Measurements from ENCODE around the gene CFC1B.
"Not testable (repeated sequence)": the region's sequence is repeated elsewhere in the genome, so short reads cannot be mapped to it uniquely, and the experiment has no call there.

DNA sequence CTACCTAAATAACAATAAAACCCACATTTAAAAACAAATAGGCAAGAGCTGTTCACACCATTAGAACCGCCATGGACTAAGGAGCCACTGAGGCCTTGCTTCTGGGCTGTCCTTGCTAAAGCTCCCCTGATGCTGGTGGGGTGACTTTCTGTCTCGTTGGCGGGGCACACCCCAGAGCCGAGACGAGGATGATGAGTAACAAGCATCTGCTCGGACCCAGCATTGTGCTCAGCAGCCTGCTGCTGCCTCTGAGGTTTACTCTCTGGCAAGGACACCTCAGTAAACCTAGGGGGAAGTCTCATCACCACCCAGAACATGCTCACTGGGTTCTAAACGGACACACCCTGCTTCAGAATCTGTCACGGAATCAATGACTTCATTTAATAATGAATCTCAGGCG lies 10.7 kb downstream of the CFC1B start:
- TF ChIP-seq ZNF24 (tag by site-specific recombination; IDR thresholded peaks at IDR 0.05); ZNF37A (tag by site-specific recombination; IDR thresholded peaks at IDR 0.05); ZNF830 (tag by site-specific recombination; IDR thresholded peaks at IDR 0.05; ENCODE audit: low read depth); ZNF473 (tag by site-specific recombination; IDR thresholded peaks at IDR 0.05); ZFP37 (tag by site-specific recombination; IDR thresholded peaks at IDR 0.05); ZNF221 (tag by site-specific recombination; IDR thresholded peaks at IDR 0.05; ENCODE audit: borderline replicate concordance); ZBTB21 (tag by site-specific recombination; IDR thresholded peaks at IDR 0.05): not testable (repeated sequence)
- TF ChIP-seq, protein P1, sequence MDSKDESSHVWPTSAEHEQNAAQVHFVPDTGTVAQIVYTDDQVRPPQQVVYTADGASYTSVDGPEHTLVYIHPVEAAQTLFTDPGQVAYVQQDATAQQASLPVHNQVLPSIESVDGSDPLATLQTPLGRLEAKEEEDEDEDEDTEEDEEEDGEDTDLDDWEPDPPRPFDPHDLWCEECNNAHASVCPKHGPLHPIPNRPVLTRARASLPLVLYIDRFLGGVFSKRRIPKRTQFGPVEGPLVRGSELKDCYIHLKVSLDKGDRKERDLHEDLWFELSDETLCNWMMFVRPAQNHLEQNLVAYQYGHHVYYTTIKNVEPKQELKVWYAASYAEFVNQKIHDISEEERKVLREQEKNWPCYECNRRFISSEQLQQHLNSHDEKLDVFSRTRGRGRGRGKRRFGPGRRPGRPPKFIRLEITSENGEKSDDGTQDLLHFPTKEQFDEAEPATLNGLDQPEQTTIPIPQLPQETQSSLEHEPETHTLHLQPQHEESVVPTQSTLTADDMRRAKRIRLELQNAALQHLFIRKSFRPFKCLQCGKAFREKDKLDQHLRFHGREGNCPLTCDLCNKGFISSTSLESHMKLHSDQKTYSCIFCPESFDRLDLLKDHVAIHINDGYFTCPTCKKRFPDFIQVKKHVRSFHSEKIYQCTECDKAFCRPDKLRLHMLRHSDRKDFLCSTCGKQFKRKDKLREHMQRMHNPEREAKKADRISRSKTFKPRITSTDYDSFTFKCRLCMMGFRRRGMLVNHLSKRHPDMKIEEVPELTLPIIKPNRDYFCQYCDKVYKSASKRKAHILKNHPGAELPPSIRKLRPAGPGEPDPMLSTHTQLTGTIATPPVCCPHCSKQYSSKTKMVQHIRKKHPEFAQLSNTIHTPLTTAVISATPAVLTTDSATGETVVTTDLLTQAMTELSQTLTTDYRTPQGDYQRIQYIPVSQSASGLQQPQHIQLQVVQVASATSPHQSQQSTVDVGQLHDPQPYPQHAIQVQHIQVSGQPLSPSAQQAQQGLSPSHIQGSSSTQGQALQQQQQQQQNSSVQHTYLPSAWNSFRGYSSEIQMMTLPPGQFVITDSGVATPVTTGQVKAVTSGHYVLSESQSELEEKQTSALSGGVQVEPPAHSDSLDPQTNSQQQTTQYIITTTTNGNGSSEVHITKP (tag by site-specific recombination; IDR thresholded peaks at IDR 0.05), result not testable (repeated sequence)
- TF ChIP-seq, protein P2, sequence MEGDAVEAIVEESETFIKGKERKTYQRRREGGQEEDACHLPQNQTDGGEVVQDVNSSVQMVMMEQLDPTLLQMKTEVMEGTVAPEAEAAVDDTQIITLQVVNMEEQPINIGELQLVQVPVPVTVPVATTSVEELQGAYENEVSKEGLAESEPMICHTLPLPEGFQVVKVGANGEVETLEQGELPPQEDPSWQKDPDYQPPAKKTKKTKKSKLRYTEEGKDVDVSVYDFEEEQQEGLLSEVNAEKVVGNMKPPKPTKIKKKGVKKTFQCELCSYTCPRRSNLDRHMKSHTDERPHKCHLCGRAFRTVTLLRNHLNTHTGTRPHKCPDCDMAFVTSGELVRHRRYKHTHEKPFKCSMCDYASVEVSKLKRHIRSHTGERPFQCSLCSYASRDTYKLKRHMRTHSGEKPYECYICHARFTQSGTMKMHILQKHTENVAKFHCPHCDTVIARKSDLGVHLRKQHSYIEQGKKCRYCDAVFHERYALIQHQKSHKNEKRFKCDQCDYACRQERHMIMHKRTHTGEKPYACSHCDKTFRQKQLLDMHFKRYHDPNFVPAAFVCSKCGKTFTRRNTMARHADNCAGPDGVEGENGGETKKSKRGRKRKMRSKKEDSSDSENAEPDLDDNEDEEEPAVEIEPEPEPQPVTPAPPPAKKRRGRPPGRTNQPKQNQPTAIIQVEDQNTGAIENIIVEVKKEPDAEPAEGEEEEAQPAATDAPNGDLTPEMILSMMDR (tag by site-specific recombination; IDR thresholded peaks at IDR 0.05), result not testable (repeated sequence)
